Stimulated activated CD4-positive, alpha-beta T cell treated with anti-CD3 and anti-CD28 coated beads, Interleukin-2, amount 100 ng/mL, for 4 hours (primary cell): ENCODE measurements around the gene CHMP2B.
"Not testable (repeated sequence)": the region's sequence is repeated elsewhere in the genome, so short reads cannot be mapped to it uniquely, and the experiment has no call there.

Experiments
- DNase-seq: peaks from one replicate; pipeline ENCODE4 v3.0.0-alpha.2; 2020; ENCODE audit warnings: low read depth

CHMP2B gene

DNA sequence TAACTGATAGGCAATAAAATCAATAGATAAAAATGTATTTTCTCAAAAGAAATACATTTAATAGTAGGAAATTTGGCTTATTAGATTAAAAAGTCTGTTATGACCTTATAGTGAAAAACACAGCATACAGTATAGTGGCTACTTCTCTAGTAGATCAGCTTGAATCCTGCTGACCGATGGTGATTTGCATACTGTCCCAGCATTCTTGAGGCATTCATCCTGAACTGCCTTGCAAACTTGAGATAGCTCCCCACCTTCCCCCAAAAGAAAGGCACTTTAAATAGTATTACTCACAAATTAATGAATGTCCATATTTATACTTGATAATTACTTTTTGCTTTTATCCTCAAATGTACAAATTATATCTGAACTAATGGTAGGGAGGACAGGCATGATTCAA lies 6.7 kb downstream of the CHMP2B start:
- DNase-seq, result no peak

DNA sequence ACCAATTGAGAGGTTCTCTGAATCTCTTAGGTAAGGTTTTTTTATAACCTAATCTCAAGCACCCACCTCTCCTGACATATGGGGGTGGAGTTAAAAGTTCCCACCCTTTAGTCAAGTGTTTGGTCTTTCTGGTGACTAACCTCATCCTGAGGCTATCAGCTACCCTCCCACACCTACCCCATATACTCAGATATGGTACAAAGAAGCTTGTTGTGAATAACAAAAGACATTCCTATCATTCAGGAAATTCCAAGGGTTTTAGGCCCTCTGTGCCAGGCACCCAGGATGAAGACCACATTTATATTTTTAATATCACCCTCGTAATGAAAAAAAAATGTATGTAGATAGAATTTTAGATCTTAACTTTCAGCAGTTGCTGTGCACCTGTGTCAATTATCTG lies 9.0 kb downstream of the CHMP2B start:
- DNase-seq, result no peak

DNA sequence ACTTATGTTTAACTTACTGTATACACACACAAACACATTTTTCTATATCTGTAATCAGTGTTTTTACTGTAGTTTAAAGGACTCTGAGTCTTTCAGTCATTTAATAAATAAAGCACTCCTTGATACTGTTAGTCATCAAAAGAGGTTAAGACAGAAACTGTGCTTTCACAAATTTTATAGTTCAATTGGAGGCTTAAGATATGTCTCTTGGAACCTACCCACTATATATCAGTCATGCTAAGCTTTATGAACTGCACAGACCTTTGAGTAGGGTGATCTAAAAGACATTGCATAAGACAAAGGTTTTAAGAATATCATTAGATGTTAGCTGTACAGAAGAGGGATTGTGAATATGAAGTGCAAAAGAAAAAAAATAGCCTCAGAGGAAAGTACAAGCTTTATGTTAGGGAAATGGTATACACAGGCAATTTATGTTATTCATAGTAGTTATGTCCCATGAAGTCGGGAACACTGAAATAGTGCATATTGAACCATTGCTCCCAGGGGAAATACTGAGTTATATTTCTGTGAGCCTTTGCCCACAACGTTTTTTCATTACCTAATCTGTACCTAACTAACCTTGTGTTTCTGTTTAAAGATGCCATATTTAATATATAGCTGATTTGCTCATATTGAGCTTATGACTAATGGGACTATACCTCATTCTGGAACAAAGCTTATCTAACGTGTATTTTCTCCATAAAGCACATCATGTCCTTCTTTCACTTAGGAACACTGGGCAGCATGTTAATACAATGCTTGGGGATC lies 19.7 kb downstream of the CHMP2B start:
- no peak for DNase-seq

DNA sequence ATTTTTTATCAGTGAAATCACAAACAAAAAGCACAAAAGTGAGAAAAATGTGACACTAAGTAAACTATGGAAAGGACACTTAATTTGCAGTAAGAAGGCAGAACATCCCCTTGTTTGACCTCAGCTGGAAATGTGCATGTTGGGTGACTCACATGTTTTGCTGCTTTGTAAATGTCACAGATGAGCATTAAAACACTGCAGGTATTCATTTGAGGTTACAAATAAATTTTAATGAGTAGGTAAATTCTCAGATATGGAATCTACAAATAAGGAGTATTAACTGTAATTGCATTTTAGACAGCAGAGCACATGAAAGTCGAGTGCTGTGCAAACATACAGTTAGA lies 20.3 kb downstream of the CHMP2B start:
- no peak for DNase-seq

DNA sequence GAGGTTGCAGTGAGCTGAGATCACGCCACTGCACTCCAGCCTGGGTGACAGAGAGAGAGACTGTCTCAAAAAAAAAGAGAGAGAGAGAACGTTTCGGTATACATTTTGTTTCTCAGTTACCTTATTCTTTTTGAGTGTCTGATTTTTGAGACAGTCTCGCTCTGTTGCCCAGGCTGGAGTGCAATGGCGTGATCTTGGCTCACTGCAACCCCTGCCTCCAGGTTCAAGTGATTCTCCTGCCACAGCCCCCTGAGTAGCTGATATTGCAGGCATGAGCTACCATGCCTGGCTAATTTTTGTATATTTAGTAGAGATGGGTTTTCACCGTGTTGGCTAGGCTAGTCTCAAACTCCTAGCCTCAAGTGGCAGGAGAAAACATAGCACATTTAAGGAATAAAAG lies 21.1 kb downstream of the CHMP2B start:
- not testable (repeated sequence) for DNase-seq

DNA sequence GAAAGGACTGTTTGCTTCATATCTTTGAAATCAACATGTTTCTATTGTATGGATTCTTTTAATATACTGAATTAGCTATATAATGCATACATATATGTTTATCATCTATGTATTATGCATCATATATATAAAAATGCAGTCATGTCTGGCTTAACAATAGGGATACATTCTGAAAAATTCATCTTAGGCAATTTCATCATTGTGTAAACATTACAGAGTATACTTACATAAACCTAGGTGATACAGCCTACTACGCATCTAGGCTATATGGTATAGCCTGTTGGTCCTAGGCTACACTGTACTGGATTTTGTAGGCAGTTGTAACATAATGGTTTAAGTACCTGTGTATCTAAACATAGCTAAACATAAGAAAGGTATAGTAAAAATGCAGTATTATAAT lies 21.7 kb downstream of the CHMP2B start:
- no peak for DNase-seq

DNA sequence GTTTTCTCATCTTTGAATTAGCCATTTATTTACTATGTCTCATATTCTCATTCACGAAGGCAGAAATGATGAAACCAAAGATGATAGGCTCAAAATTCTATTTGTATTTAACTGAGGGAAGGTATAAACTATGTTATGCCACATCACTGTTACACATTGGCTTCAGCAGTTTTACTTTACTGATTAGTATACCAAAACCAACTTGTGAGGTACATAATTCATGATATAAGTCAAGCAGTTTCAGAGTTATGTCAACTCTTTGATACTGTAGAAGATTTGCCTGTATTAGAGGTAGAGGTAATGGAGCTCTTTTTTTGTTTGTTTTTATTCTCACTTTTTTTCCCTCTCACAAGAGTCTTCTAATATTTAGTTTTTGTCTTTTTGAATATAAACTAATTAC lies 22.9 kb downstream of the CHMP2B start:
- no peak for DNase-seq

DNA sequence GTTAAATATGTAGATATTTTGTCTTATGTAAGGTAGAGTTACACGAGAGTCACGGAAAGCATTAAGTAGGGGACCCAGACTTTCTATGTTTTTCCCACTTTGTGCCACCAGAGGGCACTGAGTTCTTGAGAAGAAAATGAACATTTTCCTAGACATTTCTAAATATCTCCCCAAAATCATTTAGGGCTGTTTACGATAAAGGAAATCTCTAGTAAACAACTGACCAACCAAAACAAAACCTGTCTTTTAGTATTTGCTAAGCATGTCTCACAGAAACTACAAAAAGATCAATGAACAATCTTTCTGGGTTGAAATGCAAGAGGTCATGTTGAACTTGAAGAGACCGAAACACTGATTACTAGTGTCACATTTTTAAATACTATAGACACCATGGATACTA lies 33.2 kb downstream of the CHMP2B start:
- peak; percentile 32 for DNase-seq

DNA sequence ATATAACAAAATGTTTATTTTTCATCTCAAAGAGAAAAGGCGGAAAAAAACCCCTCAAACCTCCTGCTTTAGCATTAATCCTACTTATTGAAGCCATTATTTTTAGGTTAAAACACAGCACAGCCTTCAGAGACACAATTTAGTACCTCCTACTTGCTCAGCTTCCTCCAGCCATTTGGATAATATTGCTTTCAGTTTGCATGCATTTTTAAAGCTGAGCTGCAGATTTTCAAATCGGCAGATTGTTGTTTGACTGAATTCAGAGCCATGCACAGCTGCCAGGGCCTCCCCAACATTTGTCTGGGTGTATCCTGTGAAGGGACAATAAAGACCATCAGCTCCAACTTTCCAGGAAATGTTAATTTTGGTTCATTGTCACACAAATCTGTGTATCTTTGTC lies 34.8 kb downstream of the CHMP2B start:
- no peak for DNase-seq

DNA sequence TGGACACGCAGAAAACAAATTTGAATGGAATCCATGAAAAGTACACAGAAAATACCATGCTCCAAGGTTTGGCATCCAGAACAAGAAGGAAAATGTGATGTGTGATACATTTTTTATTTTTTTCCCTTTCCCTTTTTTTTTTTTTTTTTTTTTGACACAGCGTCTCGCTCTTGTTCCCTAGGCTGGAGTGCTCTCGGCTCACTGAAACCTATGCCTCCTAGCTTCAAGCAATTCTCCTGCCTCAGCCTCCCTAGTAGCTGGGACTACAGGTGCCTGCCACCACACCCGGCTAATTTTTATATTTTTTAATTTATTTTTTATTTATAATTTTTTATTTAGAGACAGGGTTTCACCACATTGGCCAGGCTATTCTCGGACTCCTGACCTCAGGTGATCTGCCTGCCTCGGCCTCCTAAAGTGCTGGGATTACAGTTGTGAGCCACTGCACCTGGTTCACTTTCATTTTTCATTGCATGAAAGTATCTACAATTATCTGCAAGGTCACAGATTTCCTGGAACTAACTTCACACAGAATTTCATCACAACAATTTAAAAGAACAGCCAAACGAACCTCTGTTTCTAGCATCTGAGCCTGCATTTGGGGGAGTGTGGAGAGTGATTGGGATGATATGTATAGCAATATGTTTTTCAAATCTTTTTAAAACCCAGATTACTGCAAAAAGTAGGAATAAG lies 41.0 kb downstream of the CHMP2B start:
- DNase-seq, result no peak

DNA sequence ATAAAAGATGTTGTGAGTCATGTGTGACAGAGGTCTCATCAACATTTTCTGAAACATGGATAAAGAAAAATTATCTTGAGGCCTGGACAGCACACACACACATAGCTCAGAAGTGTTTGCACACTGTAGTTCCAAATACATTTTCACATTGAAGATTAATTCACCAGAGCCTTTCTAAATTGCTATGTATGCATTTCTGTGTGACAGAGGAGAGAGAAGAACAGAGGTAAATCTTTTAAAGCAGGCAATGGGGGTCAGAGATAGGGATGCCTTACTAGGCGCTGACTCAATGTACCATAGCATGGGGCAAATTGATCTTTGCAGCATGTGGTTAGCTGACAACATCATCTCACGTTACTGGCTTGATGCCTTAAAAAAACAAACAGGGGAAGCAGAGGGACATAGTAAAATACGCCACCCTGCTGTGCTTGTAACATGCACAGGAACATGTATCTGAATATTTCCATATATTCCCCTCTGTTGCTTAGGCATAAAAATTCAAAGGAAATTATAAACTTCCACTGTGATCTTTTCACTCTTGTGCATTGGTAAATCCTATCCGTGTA lies 41.6 kb downstream of the CHMP2B start:
- no peak for DNase-seq

DNA sequence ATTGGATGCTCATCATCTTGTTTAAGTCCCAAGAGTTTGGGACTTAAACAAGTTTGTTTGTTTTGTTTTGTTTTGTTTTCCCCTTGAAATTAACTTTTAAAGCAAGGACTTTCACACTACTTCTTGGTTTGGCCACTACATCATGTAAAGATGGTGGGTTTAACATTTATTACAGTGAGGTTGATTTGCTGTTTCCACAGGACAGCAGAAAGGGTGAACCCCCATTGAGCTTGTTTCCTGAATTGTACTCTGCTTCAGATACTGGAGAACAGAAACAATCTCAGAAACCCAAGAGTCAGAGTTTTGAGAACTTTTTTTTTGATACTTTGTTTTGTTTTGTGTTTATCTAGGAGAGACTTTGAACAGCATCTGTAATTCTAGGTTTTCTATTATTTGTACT lies 42.6 kb downstream of the CHMP2B start:
- no peak for DNase-seq

DNA sequence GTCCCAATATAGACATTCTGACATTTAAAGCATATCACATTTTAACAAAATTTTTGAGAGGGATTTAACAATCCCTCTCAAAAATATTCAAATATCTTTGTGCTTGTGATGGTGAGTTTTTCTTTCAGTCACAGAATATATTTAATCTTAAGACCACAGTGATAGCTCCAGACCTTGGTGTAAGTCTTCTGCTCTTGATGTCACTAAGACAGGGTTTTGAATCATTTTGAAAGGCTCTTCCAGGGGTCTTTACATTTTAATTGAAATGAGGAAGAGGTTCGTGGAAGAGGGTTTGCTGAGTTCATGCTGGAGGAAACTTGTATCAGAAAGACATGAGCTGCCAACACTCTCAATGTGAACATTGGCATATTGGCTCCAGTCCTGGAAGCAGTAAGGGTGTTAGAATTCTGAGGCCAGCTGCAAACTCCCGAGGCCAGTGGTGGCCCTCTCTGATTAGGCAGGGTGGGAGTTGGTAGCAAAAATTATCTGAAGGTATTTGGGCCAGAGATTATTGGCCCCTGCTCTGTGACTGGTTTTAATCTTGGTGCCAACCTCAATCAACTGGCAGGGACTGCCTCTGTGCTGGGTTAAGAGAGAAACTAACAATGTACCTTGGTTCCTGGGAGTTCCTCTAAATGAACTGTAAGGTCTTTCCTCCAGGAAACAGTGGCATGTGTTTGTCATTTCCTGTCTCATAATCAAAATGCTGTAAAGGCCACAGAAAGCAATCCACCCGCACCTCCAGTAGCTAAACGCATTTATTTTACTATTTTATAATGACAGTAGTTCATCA lies 44.0 kb downstream of the CHMP2B start:
- DNase-seq, result no peak

DNA sequence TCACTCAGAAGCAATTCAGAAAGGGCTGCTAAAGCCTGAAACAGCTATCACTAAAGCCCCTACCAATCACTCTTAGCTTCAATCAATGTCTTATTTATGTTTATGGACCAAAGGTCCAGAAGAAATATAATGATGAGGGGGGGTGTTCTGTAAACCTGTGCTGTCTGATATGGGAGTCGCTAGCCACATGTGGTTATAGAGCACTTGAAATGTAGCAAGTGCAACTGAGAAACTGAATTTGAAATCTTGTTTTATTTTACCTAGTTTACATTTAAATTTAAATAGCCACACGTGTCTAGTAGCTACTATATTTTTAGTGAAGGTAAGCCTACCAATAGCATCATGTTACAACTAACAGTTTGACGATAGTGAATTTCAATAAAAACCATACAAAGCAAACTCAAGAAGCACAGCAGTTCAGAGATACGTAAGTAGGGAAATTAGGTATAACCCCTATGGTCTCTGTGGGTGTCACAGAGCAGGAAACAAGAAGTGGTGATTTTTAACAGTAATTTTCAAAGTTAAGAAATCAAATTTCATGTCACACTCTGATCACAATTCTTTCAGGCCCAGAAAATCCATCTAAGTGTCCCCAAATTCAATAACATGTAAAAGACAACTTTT lies 45.7 kb downstream of the CHMP2B start:
- no peak for DNase-seq

DNA sequence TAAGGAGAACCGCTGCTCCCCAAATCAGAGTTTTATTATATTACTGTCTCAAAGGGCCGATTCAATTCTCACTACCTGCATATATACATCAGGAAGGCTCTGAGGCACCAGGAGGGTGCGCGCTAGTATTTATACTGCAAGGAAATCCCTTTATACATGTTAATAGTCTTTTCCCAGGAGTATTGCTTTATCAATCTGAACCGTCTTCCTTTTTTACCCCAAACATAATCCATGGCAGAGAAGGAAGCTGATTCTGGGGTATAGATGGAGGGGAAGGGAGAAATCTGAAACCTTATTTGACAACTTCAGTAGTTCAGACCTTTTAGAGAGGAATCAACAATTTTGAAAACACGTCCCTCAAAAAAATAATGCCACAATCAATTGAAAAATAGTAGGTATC lies 49.4 kb downstream of the CHMP2B start, which contains the start of gene POU1F1:
POU1F1 (minus strand) TSS at position 101 of the 400 bp plus-strand sequence. CDS start 122 bp downstream, outside the sequence.
- DNase-seq, result no peak

DNA sequence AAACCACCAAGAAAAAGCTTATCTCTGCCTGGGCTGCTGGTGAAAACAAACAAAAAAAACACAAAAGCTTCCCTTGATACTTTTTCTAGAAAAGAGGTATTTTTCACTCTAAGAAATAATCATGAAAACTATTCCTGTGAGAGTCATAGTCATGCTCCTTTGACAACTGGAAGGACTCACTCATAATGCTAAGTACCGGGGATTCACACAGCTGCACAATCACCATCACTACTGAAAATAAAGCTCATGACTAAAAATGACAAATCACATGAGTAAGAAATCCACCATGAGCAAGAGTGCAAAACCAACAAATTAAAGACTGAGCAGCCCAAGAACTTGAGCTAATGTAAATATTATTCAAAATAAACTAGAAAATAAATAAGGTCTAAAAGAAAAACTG lies 59.9 kb downstream of the CHMP2B start:
- no peak for DNase-seq

DNA sequence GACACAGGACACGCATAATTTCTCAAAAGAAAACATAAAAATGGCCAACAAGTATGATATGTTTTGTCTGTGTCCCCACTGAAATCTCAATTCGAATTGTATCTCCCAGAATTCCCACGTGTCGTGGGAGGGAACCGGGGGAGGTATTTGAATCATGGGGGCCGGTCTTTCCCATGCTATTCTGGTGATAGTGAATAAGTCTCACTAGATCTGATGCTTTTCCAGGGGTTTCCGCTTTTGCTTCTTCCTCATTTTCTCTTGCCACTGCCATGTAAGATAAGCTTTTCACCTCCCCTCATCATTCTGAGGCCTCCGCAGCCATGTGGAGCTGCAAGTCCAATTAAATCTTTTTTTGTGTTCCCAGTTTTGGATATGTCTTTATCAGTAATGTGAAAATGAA lies 61.3 kb downstream of the CHMP2B start:
- no peak for DNase-seq

DNA sequence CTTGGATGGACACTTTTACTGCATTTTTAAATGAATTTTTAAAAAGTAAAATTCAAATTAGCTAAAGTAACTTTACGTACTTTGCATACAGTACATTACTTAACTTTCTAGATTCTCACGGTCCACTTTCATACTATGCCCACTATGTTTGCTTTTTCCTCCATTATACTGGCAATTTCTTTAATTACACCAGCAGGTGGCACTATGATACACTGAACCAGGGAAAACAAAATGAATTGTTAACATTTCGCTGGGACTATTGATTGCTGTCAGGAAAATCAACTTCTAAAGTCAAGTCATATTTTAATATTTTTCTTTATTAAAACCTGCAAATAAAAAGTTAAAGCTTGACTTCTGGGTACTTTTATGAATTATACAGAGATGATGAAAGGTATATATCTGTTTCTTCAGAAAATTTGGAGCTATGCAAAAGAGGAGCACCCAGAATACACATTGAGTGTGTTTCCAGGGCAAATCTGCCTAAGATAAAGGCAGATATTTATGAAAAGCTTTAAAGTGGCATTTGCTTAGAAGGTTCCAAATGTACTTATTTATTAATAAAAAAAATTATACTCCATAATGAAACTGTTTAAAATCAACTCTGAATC lies 71.1 kb downstream of the CHMP2B start:
- DNase-seq, result no peak

DNA sequence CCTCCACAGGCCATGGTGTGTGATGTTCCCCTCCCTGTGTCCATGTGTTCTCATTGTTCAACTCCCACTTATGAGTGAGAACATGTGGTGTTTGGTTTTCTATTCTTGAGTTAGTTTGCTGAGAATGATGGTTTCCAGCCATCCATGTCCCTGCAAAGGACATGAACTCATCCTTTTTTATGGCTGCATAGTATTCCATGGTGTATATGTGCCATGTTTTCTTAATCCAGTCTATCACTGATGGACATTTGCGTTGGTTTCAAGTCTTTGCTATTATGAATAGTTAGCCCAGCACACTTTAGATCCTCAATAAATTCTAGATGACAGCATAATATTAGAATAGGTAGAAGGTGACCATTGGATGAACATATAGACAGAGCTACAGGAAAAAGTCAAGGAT lies 77.9 kb downstream of the CHMP2B start:
- DNase-seq, result not testable (repeated sequence)
